ENCODE data around the gene EID1.
A peak's percentile ranks its signal among the peaks of the same experiment; 100 is the strongest.
"Not testable (repeated sequence)": the region's sequence is repeated elsewhere in the genome, so short reads cannot be mapped to it uniquely, and the experiment has no call there.

Gene EID1, protein sequence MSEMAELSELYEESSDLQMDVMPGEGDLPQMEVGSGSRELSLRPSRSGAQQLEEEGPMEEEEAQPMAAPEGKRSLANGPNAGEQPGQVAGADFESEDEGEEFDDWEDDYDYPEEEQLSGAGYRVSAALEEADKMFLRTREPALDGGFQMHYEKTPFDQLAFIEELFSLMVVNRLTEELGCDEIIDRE

DNA sequence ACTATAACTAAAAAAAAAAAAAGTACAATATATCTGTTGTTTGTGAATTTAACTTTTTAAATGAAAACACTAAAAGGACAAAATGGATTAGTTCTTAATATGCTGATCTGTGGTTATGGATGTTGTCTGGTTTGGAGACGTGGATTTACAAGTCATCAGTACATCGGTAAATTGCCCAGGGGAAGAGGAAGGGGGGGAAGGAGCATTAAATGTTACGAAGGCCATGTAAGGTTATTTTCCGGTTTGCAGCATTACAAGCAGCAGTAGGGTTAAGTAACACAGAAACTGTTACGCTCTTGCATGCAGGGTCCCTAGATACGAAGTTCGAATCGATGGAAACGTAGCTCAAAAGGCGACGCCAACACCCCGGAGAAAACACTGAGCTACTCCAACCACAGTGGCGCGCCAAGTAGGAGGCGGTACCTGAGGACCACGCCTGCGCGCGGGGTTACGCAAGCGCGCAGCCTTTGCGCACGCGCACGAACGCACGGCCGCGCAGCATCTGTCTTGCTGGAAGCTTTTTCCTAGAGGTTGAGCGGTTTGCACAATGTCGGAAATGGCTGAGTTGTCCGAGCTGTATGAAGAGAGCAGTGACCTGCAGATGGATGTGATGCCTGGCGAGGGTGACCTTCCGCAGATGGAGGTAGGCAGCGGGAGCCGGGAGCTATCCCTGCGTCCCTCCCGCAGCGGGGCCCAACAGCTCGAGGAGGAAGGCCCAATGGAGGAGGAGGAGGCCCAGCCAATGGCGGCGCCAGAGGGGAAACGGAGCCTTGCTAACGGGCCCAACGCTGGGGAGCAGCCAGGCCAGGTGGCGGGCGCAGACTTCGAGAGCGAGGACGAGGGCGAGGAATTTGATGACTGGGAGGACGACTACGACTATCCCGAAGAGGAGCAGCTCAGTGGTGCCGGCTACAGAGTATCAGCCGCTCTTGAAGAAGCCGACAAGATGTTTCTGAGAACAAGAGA lies at the start of gene EID1:
Gene EID1 (plus strand): TSS at position 505 of the 966 bp plus-strand sequence. CDS start 43 bp downstream, at position 548.
- H2AFZ ChIP-seq (ENCODE audit: low read depth, low read length): peak within 1 kb of the TSS; percentile 61
- H3K4me1 ChIP-seq (ENCODE audit: insufficient read depth, low read length): peaks cover 14% of the 10 kb centered on the region
- no peaks in the 10 kb centered on the region for H3K9me3 ChIP-seq (ENCODE audit: low read length)
- peaks cover 6% of the 10 kb centered on the region for H3K36me3 ChIP-seq (ENCODE audit: insufficient read depth, low read length)
- H3K4me3 ChIP-seq (ENCODE audit: low read length): peak within 1 kb of the TSS; percentile 64
- H3K27me3 ChIP-seq (ENCODE audit: insufficient read depth, low read length): no peaks in the 10 kb centered on the region

DNA sequence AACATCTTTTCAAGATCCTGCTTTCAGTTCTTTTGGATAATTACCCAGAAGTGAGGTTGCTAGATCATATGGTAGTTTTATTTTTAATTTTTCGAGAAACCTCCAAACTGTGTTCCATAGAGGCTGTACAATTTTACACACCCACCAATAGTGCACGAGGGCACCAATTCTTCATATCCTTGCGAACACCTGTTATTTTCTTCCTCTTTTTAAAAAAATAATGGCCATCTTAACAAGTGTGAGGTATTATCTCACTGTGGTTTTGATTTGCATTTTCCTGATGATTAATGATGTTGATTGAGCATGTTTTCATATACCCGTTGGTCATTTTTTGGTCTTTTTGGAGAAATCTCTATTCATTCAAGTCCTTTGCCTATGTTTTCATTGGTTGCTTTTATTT lies 49.5 kb upstream of the EID1 start:
- no peak overlapping the region for H2AFZ ChIP-seq (ENCODE audit: low read depth, low read length)
- H3K27me3 ChIP-seq (ENCODE audit: insufficient read depth, low read length): no peaks in the 10 kb centered on the region
- H3K36me3 ChIP-seq (ENCODE audit: insufficient read depth, low read length): no peaks in the 10 kb centered on the region
- H3K4me3 ChIP-seq (ENCODE audit: low read length): no peak overlapping the region
- no peaks in the 10 kb centered on the region for H3K4me1 ChIP-seq (ENCODE audit: insufficient read depth, low read length)
- no peaks in the 10 kb centered on the region for H3K9me3 ChIP-seq (ENCODE audit: low read length)

DNA sequence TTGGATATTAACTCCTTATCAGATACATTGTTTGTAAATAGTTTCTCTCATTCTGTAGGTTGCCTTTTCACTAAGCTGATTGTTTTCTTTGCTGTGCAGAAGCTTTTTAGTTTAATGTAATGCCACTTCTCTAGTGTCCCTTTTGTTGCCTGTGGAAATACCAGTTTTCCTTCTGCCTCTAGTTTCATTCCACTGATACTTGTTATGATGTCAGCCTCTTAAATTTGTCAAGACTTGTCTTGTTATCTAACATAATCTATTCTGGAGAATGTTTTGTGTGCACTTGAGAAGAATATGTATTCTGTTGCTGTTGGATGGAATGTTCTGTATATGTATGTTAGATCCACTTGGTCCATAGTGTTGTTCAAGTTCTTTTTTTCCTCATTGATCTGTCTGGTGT lies 49.0 kb upstream of the EID1 start:
- Histone ChIP-seq H3K27me3 (ENCODE audit: insufficient read depth, low read length) (no peaks in the 10 kb centered on the region), H3K36me3 (ENCODE audit: insufficient read depth, low read length) (no peaks in the 10 kb centered on the region), H3K4me1 (ENCODE audit: insufficient read depth, low read length) (no peaks in the 10 kb centered on the region), H3K9me3 (ENCODE audit: low read length) (no peaks in the 10 kb centered on the region), H3K4me3 (ENCODE audit: low read length) (no peak overlapping the region), H2AFZ (ENCODE audit: low read depth, low read length) (no peak overlapping the region)

DNA sequence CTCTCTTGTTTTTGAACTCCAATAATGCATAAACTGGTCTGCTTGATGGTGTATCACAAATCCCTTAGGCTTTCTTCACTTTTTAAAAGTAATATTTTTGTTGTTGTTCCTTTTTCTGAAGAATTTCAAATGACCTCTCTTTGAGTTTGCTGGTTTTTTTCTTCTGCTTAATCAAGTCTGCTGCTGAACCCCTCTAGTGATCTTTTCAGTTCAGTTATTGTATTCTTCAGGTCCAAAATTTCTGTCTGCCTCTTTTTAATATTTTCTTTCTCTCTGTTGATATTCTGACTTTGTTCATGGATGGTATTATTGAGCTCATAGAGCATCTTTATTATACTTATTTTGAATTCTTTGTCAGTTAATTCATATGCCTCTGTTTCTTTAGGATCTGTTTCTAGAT lies 45.3 kb upstream of the EID1 start:
- Histone ChIP-seq H3K9me3 (ENCODE audit: low read length) (no peaks in the 10 kb centered on the region), H3K4me3 (ENCODE audit: low read length) (no peak overlapping the region), H3K27me3 (ENCODE audit: insufficient read depth, low read length) (no peaks in the 10 kb centered on the region), H3K4me1 (ENCODE audit: insufficient read depth, low read length) (no peaks in the 10 kb centered on the region), H2AFZ (ENCODE audit: low read depth, low read length) (no peak overlapping the region), H3K36me3 (ENCODE audit: insufficient read depth, low read length) (no peaks in the 10 kb centered on the region)

DNA sequence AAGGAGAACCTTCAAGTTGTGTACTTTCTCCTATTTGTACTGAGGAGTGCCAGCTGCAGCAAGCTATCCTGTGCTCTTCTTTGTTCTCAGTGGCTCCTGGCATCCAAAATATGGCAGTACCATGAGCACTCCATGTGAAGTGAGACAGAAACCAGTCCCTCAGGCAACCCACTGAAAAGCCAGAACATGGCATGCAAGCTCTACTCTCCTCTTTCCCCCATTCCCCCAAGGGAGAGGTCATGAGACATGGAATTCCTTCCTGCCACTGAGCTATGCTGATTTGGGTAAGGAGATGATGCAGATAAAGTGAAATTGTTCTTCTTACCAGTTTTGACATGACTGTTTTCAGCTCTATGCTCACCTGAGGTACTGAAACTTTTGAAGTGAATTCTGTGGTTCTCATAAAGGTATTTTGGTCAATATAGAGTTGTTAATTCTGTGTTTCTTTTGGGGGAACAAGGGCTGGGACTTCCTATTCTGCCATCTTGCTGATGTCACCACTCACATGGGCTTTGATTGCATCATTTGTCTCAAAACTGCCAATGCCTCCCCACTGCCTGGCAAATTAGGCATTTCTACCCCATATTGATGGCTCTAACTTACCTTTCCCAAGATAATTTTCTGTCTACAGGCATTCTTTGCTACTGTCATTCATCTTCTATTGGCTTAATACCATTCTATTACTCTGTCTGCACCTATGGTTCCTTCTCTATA lies 44.3 kb upstream of the EID1 start:
- Histone ChIP-seq H3K9me3 (ENCODE audit: low read length) (no peaks in the 10 kb centered on the region), H2AFZ (ENCODE audit: low read depth, low read length) (no peak overlapping the region)

DNA sequence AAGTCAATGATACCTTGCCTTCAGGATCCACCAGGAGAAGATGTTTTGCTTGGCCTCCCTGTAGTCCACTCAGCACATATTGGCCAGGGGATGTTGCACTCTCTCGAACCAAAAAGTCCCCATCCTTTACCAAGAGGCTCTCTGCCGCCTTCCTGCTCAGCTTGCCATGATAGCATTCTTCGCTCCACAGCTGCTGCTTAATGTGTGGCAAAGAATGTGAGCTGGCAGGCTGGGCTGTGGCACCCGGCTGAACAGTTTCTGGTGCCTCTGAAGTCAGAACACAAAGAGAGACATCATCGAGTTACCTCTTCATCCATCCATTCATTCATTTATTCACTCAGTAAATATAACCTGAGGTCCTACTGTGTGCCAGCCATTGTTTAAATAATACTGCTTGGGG lies 43.2 kb upstream of the EID1 start:
- Histone ChIP-seq H3K36me3 (ENCODE audit: insufficient read depth, low read length) (no peaks in the 10 kb centered on the region), H3K9me3 (ENCODE audit: low read length) (no peaks in the 10 kb centered on the region), H3K4me3 (ENCODE audit: low read length) (no peak overlapping the region), H2AFZ (ENCODE audit: low read depth, low read length) (no peak overlapping the region), H3K4me1 (ENCODE audit: insufficient read depth, low read length) (no peaks in the 10 kb centered on the region), H3K27me3 (ENCODE audit: insufficient read depth, low read length) (no peaks in the 10 kb centered on the region)

More for the DNA sequence above, 44.3 kb upstream of the EID1 start:
- no peak overlapping the region for H3K4me3 ChIP-seq (ENCODE audit: low read length)
- H3K4me1 ChIP-seq (ENCODE audit: insufficient read depth, low read length): no peaks in the 10 kb centered on the region
- H3K27me3 ChIP-seq (ENCODE audit: insufficient read depth, low read length): no peaks in the 10 kb centered on the region
- no peaks in the 10 kb centered on the region for H3K36me3 ChIP-seq (ENCODE audit: insufficient read depth, low read length)

DNA sequence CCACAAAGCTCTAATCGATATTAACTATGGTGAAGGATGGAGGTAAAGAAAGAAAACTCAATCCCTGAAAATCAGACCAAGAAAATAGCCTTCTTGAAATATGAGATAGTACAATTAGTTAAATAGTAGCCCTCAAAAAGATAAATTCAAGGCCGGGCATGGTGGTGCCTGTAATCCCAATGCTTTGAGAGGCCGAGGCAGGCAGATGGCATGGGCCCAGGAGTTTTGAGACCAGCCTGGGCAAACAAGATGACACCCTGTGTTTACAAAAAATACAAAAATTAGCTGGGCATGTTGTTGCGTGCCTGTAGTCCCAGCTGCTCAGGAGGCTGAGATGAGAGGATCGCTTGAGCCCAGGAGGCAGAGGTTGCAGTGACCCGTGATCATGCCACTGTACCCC lies 35.4 kb upstream of the EID1 start:
- no peaks in the 10 kb centered on the region for H3K27me3 ChIP-seq (ENCODE audit: insufficient read depth, low read length)
- no peaks in the 10 kb centered on the region for H3K4me1 ChIP-seq (ENCODE audit: insufficient read depth, low read length)
- H3K9me3 ChIP-seq (ENCODE audit: low read length): no peaks in the 10 kb centered on the region
- no peak overlapping the region for H3K4me3 ChIP-seq (ENCODE audit: low read length)
- no peaks in the 10 kb centered on the region for H3K36me3 ChIP-seq (ENCODE audit: insufficient read depth, low read length)
- H2AFZ ChIP-seq (ENCODE audit: low read depth, low read length): no peak overlapping the region

DNA sequence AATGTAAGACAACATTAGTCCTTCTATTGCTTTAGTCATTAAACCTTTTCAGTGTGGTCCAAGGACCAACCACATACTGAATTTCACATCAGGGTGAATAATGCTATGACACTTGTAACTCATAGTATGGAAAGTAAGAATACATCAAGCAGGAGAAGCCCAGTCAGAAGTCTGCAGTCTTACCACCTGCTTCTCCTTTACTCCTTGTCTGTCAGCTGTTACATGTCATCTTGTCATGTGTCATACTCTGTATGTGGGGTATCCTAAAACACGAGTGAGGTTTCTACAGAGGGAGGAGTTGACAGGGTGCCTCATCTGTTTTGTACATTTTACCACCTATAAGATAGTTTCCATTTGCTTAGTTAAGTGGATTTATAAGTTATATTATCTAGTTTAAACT lies 32.8 kb upstream of the EID1 start:
- Histone ChIP-seq H3K4me1 (ENCODE audit: insufficient read depth, low read length) (no peaks in the 10 kb centered on the region), H3K36me3 (ENCODE audit: insufficient read depth, low read length) (no peaks in the 10 kb centered on the region), H3K9me3 (ENCODE audit: low read length) (no peaks in the 10 kb centered on the region), H3K4me3 (ENCODE audit: low read length) (no peak overlapping the region), H3K27me3 (ENCODE audit: insufficient read depth, low read length) (no peaks in the 10 kb centered on the region), H2AFZ (ENCODE audit: low read depth, low read length) (no peak overlapping the region)

DNA sequence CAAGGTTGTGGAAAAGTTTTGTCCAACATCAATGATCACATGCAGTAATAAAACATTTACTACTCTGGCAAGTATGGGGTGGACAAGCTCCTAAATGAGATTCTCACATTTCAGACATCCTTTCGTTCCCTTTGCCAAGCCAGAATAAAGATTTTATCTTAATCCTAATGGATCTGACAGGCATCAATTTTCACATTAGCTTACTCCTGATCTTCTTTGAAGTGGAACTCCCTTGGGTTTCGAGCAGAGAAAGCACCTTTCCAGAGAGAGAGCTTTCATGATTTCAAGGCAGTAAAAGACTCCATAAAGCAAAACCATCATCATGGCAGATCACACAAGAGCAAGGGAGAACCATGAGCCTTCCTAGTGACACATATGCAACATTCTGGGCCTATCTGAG lies 27.3 kb upstream of the EID1 start:
- H3K9me3 ChIP-seq (ENCODE audit: low read length): no peaks in the 10 kb centered on the region
- no peaks in the 10 kb centered on the region for H3K27me3 ChIP-seq (ENCODE audit: insufficient read depth, low read length)
- H3K36me3 ChIP-seq (ENCODE audit: insufficient read depth, low read length): no peaks in the 10 kb centered on the region
- H3K4me1 ChIP-seq (ENCODE audit: insufficient read depth, low read length): peaks cover under 1% of the 10 kb centered on the region
- H3K4me3 ChIP-seq (ENCODE audit: low read length): no peak overlapping the region
- no peak overlapping the region for H2AFZ ChIP-seq (ENCODE audit: low read depth, low read length)

DNA sequence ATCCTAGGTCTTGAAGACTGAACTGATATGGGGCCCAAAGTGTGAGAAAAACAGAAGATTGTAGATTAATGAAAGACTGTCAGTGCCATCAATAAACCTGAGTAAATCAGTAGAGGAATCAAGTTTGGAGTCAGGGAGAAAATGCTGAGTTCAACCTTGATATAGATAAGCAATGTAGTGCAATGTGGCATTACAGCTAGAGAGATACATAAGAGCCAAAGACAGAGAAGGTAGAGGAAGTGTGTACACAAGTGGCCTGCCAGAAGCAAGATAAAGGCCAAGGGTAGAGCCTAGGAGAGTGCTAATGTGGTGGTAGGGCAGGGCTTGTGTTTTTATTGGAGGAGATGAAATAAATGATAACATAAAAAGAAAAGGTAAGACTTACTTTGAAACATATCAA lies 26.0 kb upstream of the EID1 start:
- Histone ChIP-seq H2AFZ (ENCODE audit: low read depth, low read length) (no peak overlapping the region), H3K4me1 (ENCODE audit: insufficient read depth, low read length) (peaks cover 12% of the 10 kb centered on the region), H3K36me3 (ENCODE audit: insufficient read depth, low read length) (no peaks in the 10 kb centered on the region), H3K4me3 (ENCODE audit: low read length) (no peak overlapping the region), H3K9me3 (ENCODE audit: low read length) (no peaks in the 10 kb centered on the region), H3K27me3 (ENCODE audit: insufficient read depth, low read length) (no peaks in the 10 kb centered on the region)

DNA sequence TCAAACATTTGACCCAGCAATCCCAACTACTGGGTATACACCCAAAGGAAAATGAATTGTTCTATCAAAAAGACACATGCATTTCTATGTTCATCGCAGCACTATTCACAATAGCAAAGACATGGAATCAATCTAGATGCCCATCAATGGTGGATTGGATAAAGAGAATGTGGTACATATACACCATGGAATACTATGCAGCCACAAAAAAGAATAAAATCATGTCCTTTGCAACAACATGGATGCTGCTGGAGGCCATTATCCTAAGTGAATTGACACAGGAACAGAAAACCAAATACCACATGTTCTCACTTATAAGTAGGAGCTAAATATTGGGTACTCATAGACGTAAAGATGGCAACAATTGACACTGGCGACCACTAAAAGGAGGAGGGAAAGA lies 23.5 kb upstream of the EID1 start:
- H3K27me3 ChIP-seq (ENCODE audit: insufficient read depth, low read length); H3K4me3 ChIP-seq (ENCODE audit: low read length); H3K36me3 ChIP-seq (ENCODE audit: insufficient read depth, low read length); H2AFZ ChIP-seq (ENCODE audit: low read depth, low read length); H3K9me3 ChIP-seq (ENCODE audit: low read length): not testable (repeated sequence)
- H3K4me1 ChIP-seq (ENCODE audit: insufficient read depth, low read length): peaks cover 15% of the 10 kb centered on the region

DNA sequence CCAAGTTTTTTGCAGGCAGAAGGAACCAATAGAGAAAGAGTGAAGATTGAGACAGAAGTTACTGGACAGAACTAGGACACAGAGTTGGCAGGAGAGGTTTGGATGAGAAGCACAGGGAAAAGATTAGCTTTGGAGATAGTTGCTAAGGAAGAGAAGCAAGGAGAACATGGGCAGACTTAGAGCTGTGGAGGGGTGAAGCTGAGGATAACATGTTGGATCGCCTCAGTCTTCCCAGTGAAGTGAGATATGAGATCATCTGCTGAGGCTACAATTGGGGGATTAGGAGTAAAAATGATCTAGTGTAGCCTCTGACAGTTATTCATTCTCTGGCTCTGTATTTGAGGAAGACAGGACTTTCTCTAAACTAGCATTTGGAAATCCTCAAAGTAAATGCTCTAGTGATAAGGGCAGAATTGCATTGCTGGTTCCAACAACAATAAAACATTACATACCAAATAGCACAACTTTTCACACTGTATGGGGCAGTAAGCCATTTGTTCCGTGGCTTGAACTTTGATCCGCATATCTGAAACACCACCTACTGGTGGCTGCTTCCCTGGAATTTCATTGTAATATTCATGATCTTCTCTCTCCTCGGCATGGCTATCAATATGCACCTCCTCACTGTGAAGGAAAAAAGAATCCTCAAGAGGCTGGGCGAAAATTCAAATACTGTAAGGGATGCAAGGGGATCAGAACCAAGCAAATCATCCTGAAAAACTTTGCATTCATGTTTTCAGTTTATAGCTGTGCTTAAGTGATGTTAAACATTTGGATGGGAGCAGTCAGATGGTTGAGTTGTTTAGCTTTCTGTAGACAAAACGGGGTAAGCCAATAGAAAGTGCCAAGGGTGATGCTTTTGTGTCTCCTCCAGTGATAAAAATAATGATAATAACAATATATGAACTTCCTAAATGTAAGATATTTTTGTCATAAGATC lies 22.2 kb upstream of the EID1 start:
- Histone ChIP-seq H3K9me3 (ENCODE audit: low read length) (no peaks in the 10 kb centered on the region), H2AFZ (ENCODE audit: low read depth, low read length) (no peak overlapping the region), H3K4me3 (ENCODE audit: low read length) (no peak overlapping the region), H3K4me1 (ENCODE audit: insufficient read depth, low read length) (peaks cover 15% of the 10 kb centered on the region), H3K36me3 (ENCODE audit: insufficient read depth, low read length) (no peaks in the 10 kb centered on the region), H3K27me3 (ENCODE audit: insufficient read depth, low read length) (no peaks in the 10 kb centered on the region)

Data from neuron (in vitro differentiated cells).